ACC112 (cell line): ENCODE data around the gene ZNF821.

Experiments used
- H2AFZ ChIP-seq: fragments of 200-600 bp; sonication (generic); one replicate; pipeline ENCODE4 v1.6.0; 2017; ENCODE audit warnings: antibody characterized with exemption, low read length; ENCODE audit not compliant: unreplicated experiment
- H3K27ac ChIP-seq: fragments of 200-600 bp; sonication (generic); 2 replicates; pipeline ENCODE4 v1.5.1; 2014; ENCODE audit warnings: low read depth, mild to moderate bottlenecking, antibody characterized with exemption, low read length, moderate library complexity
- H3K27me3 ChIP-seq: fragments of 200-600 bp; sonication (generic); 2 replicates; pipeline ENCODE4 v1.6.1; 2014; ENCODE audit warnings: mild to moderate bottlenecking, antibody characterized with exemption, low read length, moderate library complexity, mixed read lengths; ENCODE audit not compliant: insufficient read depth
- H3K36me3 ChIP-seq: fragments of 200-600 bp; sonication (generic); 2 replicates; pipeline ENCODE4 v1.6.1; 2016; ENCODE audit warnings: mild to moderate bottlenecking, antibody characterized with exemption, low read length, moderate library complexity, mixed read lengths; ENCODE audit not compliant: insufficient read depth
- H3K4me1 ChIP-seq: fragments of 200-600 bp; sonication (generic); one replicate; pipeline ENCODE4 v1.6.1; 2016; ENCODE audit warnings: low read length, mixed read lengths; ENCODE audit not compliant: insufficient read depth, unreplicated experiment, control insufficient read depth
- H3K4me3 ChIP-seq: fragments of 200-600 bp; sonication (generic); 2 replicates; pipeline ENCODE4 v1.5.1; 2014; ENCODE audit warnings: mild to moderate bottlenecking, low read depth, low read length
- H3K79me2 ChIP-seq: fragments of 200-600 bp; sonication (generic); one replicate; pipeline ENCODE4 v1.6.0; 2016; ENCODE audit warnings: low read length; ENCODE audit not compliant: control insufficient read depth, unreplicated experiment, insufficient read depth

The ZNF821 gene

GRCh38 chr16:71863995-71864394 is 20.0 kb downstream of the ZNF821 start:
- no peak overlapping the region for H3K4me3 ChIP-seq
- H3K79me2 ChIP-seq = no peaks in the 10 kb centered on the region
- H3K27ac ChIP-seq = no peak overlapping the region
- peaks cover 4% of the 10 kb centered on the region; the same call in 1 of the 2 replicates for H3K36me3 ChIP-seq
- H3K27me3 ChIP-seq = no peaks in the 10 kb centered on the region
- no peak overlapping the region for H2AFZ ChIP-seq
- H3K4me1 ChIP-seq = no peaks in the 10 kb centered on the region

- H3K4me1 ChIP-seq = no peaks in the 10 kb centered on the region
- H3K27me3 ChIP-seq = no peaks in the 10 kb centered on the region
- H3K4me3 ChIP-seq = no peak overlapping the region
- H3K36me3 ChIP-seq = peaks cover 6% of the 10 kb centered on the region; the same call in 1 of the 2 replicates
- H3K79me2 ChIP-seq = peaks cover 6% of the 10 kb centered on the region
- H2AFZ ChIP-seq = no peak overlapping the region
- no peak overlapping the region for H3K27ac ChIP-seq
Observed at GRCh38 chr16:71859762-71860521, 24.0 kb downstream of the ZNF821 start.

GRCh38 chr16:71855937-71856662 is 27.9 kb downstream of the ZNF821 start:
- Histone ChIP-seq H2AFZ (no peak overlapping the region), H3K4me1 (no peaks in the 10 kb centered on the region), H3K27me3 (no peaks in the 10 kb centered on the region), H3K27ac (no peak overlapping the region), H3K36me3 (0 out of 2 replicates have a peak, but pooled peaks cover 3% of the 10 kb centered on the region), H3K4me3 (no peak overlapping the region), H3K79me2 (peaks cover 6% of the 10 kb centered on the region)

- Histone ChIP-seq H3K4me3 (no peak overlapping the region), H3K27ac (no peak overlapping the region), H2AFZ (no peak overlapping the region), H3K36me3 (0 out of 2 replicates have a peak, but pooled peaks cover 3% of the 10 kb centered on the region), H3K79me2 (peaks cover 6% of the 10 kb centered on the region), H3K4me1 (no peaks in the 10 kb centered on the region), H3K27me3 (no peaks in the 10 kb centered on the region)
Observed at GRCh38 chr16:71854369-71854948, 29.5 kb downstream of the ZNF821 start.

GRCh38 chr16:71853413-71853812 is 30.6 kb downstream of the ZNF821 start:
- Histone ChIP-seq H3K27me3 (no peaks in the 10 kb centered on the region), H3K4me3 (no peak overlapping the region), H3K4me1 (no peaks in the 10 kb centered on the region), H2AFZ (no peak overlapping the region), H3K79me2 (peaks cover 9% of the 10 kb centered on the region), H3K27ac (no peak overlapping the region), H3K36me3 (peaks cover 3% of the 10 kb centered on the region; the same call in 1 of the 2 replicates)

- peaks cover 17% of the 10 kb centered on the region for H3K79me2 ChIP-seq
- no peak overlapping the region for H3K4me3 ChIP-seq
- H3K4me1 ChIP-seq = peaks cover under 1% of the 10 kb centered on the region
- no peaks in the 10 kb centered on the region for H3K27me3 ChIP-seq
- no peak overlapping the region for H3K27ac ChIP-seq
- H2AFZ ChIP-seq = no peak overlapping the region
- peaks cover 3% of the 10 kb centered on the region; the same call in 1 of the 2 replicates for H3K36me3 ChIP-seq
Observed at GRCh38 chr16:71852561-71852960, 31.4 kb downstream of the ZNF821 start.

- Histone ChIP-seq H3K36me3 (peaks cover 3% of the 10 kb centered on the region; the same call in 1 of the 2 replicates), H2AFZ (no peak overlapping the region), H3K4me1 (peaks cover 5% of the 10 kb centered on the region), H3K27me3 (no peaks in the 10 kb centered on the region), H3K79me2 (peaks cover 21% of the 10 kb centered on the region), H3K27ac (no peak overlapping the region), H3K4me3 (no peak overlapping the region)
Observed at GRCh38 chr16:71852158-71852557, 31.8 kb downstream of the ZNF821 start.

- no peak overlapping the region for H2AFZ ChIP-seq
- peaks cover 3% of the 10 kb centered on the region; the same call in 1 of the 2 replicates for H3K36me3 ChIP-seq
- no peak overlapping the region for H3K27ac ChIP-seq
- H3K4me1 ChIP-seq = peaks cover 9% of the 10 kb centered on the region
- no peak overlapping the region for H3K4me3 ChIP-seq
- H3K27me3 ChIP-seq = no peaks in the 10 kb centered on the region
- peaks cover 25% of the 10 kb centered on the region for H3K79me2 ChIP-seq
Observed at GRCh38 chr16:71851746-71852145, 32.2 kb downstream of the ZNF821 start.

GRCh38 chr16:71848622-71849021 is 35.4 kb downstream of the ZNF821 start:
- no peaks in the 10 kb centered on the region for H3K27me3 ChIP-seq
- H2AFZ ChIP-seq = no peak overlapping the region
- peaks cover 10% of the 10 kb centered on the region for H3K4me1 ChIP-seq
- peaks cover 29% of the 10 kb centered on the region for H3K79me2 ChIP-seq
- no peak overlapping the region for H3K27ac ChIP-seq
- H3K4me3 ChIP-seq = no peak overlapping the region
- H3K36me3 ChIP-seq = no peaks in the 10 kb centered on the region; the same call in 1 of the 2 replicates

GRCh38 chr16:71847096-71847495 is 36.9 kb downstream of the ZNF821 start:
- Histone ChIP-seq H3K27ac (no peak overlapping the region), H3K4me3 (peak overlapping the region; percentile 92), H3K27me3 (no peaks in the 10 kb centered on the region), H3K36me3 (no peaks in the 10 kb centered on the region; the same call in 1 of the 2 replicates), H3K4me1 (peaks cover 10% of the 10 kb centered on the region), H2AFZ (no peak overlapping the region), H3K79me2 (peaks cover 29% of the 10 kb centered on the region)
